Fibroblast of lung (primary cell): ENCODE measurements around the gene FAM222A. TPM values are rescaled to one million over a fixed set of nuclear protein-coding genes. Genes with fewer than 3 reads are reported as not detected.

Experiments
- DNase-seq, 2 donors: peaks; one replicate each; pipeline versions ENCODE4 v3.0.0 to v3.0.0-alpha.2; 2010; ENCODE audit warnings: low read depth in 2 of 2
- H2AFZ ChIP-seq: 2 replicates; pipeline ENCODE4 v1.5.1; 2012; ENCODE audit warnings: low read length, control low read depth, inconsistent platforms
- H3K27ac ChIP-seq: 2 replicates; pipeline ENCODE4 v1.5.1; 2011; ENCODE audit warnings: low read length, control low read depth; ENCODE audit not compliant: insufficient read depth
- H3K27me3 ChIP-seq: 2 replicates; pipeline ENCODE4 v1.5.1; 2011; ENCODE audit warnings: mild to moderate bottlenecking, low read length; ENCODE audit not compliant: control insufficient read depth, insufficient read depth
- H3K36me3 ChIP-seq: 2 replicates; pipeline ENCODE4 v1.5.1; 2011; ENCODE audit warnings: low read length; ENCODE audit not compliant: control insufficient read depth, insufficient read depth
- H3K4me1 ChIP-seq: 2 replicates; pipeline ENCODE4 v1.5.1; 2011; ENCODE audit warnings: low read length; ENCODE audit not compliant: control insufficient read depth, insufficient read depth; ENCODE audit errors: extremely low read depth
- H3K4me2 ChIP-seq: 2 replicates; pipeline ENCODE4 v1.5.1; 2011; ENCODE audit warnings: low read length, control low read depth; ENCODE audit not compliant: insufficient read depth; ENCODE audit errors: extremely low read depth
- H3K4me3 ChIP-seq, 4 experiments: fragments of 200-600 bp in 1 of 4; sonication (generic) in 1 of 4; replicated peaks in 1 of 4; 2 replicates each; pipeline ENCODE4 v1.5.1; 2011 to 2016; ENCODE audit warnings: low read length in 4 of 4, low read depth in 3 of 4, mild to moderate bottlenecking in 3 of 4, control low read depth in 2 of 4, inconsistent platforms in 1 of 4, mixed read lengths in 1 of 4; ENCODE audit not compliant: insufficient read depth in 1 of 4; ENCODE audit errors: control extremely low read depth in 1 of 4
- H3K79me2 ChIP-seq: 2 replicates; pipeline ENCODE4 v1.5.1; 2012; ENCODE audit warnings: mild to moderate bottlenecking, low read length, inconsistent platforms; ENCODE audit not compliant: control insufficient read depth, insufficient read depth
- H3K9ac ChIP-seq: 2 replicates; pipeline ENCODE4 v1.5.1; 2011; ENCODE audit warnings: mild to moderate bottlenecking, low read length, control low read depth; ENCODE audit not compliant: insufficient read depth
- H3K9me3 ChIP-seq: 2 replicates; pipeline ENCODE4 v1.5.1; 2012; ENCODE audit warnings: low read depth, low read length; ENCODE audit not compliant: control insufficient read depth, insufficient read depth
- H4K20me1 ChIP-seq: 2 replicates; pipeline ENCODE4 v1.5.1; 2011; ENCODE audit warnings: low read length; ENCODE audit not compliant: control insufficient read depth, insufficient read depth; ENCODE audit errors: extremely low read depth
- CTCF ChIP-seq, 2 donors: IDR thresholded peaks in 1 of 2; conservative IDR thresholded peaks in 1 of 2; 1 replicate in 1 of 2; 2 replicates in 1 of 2; pipeline ENCODE4 v1.5.1; 2011 to 2012; ENCODE audit warnings: low read length in 2 of 2, control low read depth in 1 of 2, inconsistent platforms in 1 of 2, low read depth in 1 of 2, mild to moderate bottlenecking in 1 of 2
- EZH2 ChIP-seq: IDR thresholded peaks from 2 replicates; pipeline ENCODE4 v1.5.1; 2012; ENCODE audit warnings: low read length, control low read depth, mild to moderate bottlenecking; ENCODE audit errors: missing control alignments
- polyA plus RNA-seq, 2 donors: library from polyadenylated mRNA; depleted of rRNA in 1 of 2; stranded (reverse) in 1 of 2; unstranded in 1 of 2; fragments of >200 nt; gene quantifications; 2 replicates each; pipeline ENCODE4 v1.2.1, GENCODE V29; 2011 to 2012; ENCODE audit warnings: missing spikeins in 1 of 2
- total RNA-seq: library from RNA; depleted of rRNA; stranded (reverse); fragments of >200 nt; gene quantifications from 2 replicates; pipeline ENCODE4 v1.2.1, GENCODE V29; 2014

FAM222A gene
- total and polyA plus RNA-seq, 2 donors (not counting 1 experiment from before 2014, with no cell fraction given): 0.05 TPM; not detected in 1

GRCh38 chr12:109771746-109772621, 58.4 kb downstream of the FAM222A start:
- H3K4me1 ChIP-seq: no peaks in the 10 kb centered on the region
- no peak overlapping the region for H3K9ac ChIP-seq
- H4K20me1 ChIP-seq: no peaks in the 10 kb centered on the region
- no peak for TF ChIP-seq CTCF (conservative IDR thresholded peaks at IDR 0.05 in 1 of 2, IDR thresholded peaks at IDR 0.05 in 1 of 2; ENCODE audit: low read depth in 1 of 2, low read length in 2 of 2)
- TF ChIP-seq EZH2: no peak
- no peaks in the 10 kb centered on the region for H3K79me2 ChIP-seq
- no peaks in the 10 kb centered on the region for H3K9me3 ChIP-seq
- no peak overlapping the region for H3K27ac ChIP-seq
- no peak overlapping the region for H3K4me3 ChIP-seq
- DNase-seq: no peak
- H2AFZ ChIP-seq: no peak overlapping the region
- H3K36me3 ChIP-seq: no peaks in the 10 kb centered on the region
- no peak overlapping the region for H3K4me2 ChIP-seq
- no peaks in the 10 kb centered on the region for H3K27me3 ChIP-seq

- H2AFZ ChIP-seq: no peak overlapping the region
- H3K4me3 ChIP-seq: no peak overlapping the region
- no peak overlapping the region for H3K27ac ChIP-seq
- no peaks in the 10 kb centered on the region for H3K27me3 ChIP-seq
- DNase-seq: no peak
- no peaks in the 10 kb centered on the region for H3K79me2 ChIP-seq
- no peak overlapping the region for H3K4me2 ChIP-seq
- TF ChIP-seq CTCF (conservative IDR thresholded peaks at IDR 0.05 in 1 of 2, IDR thresholded peaks at IDR 0.05 in 1 of 2; ENCODE audit: low read depth in 1 of 2, low read length in 2 of 2): no peak
- no peak for TF ChIP-seq EZH2
- no peaks in the 10 kb centered on the region for H3K36me3 ChIP-seq
- H4K20me1 ChIP-seq: no peaks in the 10 kb centered on the region
- no peak overlapping the region for H3K9ac ChIP-seq
- no peaks in the 10 kb centered on the region for H3K4me1 ChIP-seq
- H3K9me3 ChIP-seq: no peaks in the 10 kb centered on the region
These were observed 59.1 kb downstream of the FAM222A start for GRCh38 chr12:109772622-109773321.

GRCh38 chr12:109773384-109774011, 59.9 kb downstream of the FAM222A start:
- Histone ChIP-seq H3K27ac (no peak overlapping the region), H3K27me3 (no peaks in the 10 kb centered on the region), H3K4me3 (no peak overlapping the region), H3K79me2 (no peaks in the 10 kb centered on the region), H3K9ac (no peak overlapping the region), H3K4me2 (no peak overlapping the region), H3K9me3 (no peaks in the 10 kb centered on the region), H4K20me1 (no peaks in the 10 kb centered on the region), H3K36me3 (no peaks in the 10 kb centered on the region), H3K4me1 (no peaks in the 10 kb centered on the region), H2AFZ (no peak overlapping the region)
- TF ChIP-seq EZH2 (no peak), CTCF (conservative IDR thresholded peaks at IDR 0.05 in 1 of 2, IDR thresholded peaks at IDR 0.05 in 1 of 2; ENCODE audit: low read depth in 1 of 2, low read length in 2 of 2) (no peak)
- no peak for DNase-seq
